Upper lobe of left lung (tissue), 4 donors: ENCODE measurements around the gene NEO1.

Experiments
- POLR2A ChIP-seq, 4 donors: fragments of 450-650 bp; IDR thresholded peaks; one replicate each; pipeline ENCODE4 v1.5.1; 2016 to 2017; ENCODE audit warnings: antibody characterized with exemption in 4 of 4, mild to moderate bottlenecking in 2 of 4
- TF ChIP-seq, protein P1 (sequence below), 6 experiments: fragments of 450-650 bp in 4 of 6; fragments of 200-600 bp in 2 of 6; sonication (generic) in 2 of 6; IDR thresholded peaks; one replicate each; pipeline ENCODE4 v1.5.1; 2016 to 2019; ENCODE audit warnings: antibody characterized with exemption in 6 of 6

DNA sequence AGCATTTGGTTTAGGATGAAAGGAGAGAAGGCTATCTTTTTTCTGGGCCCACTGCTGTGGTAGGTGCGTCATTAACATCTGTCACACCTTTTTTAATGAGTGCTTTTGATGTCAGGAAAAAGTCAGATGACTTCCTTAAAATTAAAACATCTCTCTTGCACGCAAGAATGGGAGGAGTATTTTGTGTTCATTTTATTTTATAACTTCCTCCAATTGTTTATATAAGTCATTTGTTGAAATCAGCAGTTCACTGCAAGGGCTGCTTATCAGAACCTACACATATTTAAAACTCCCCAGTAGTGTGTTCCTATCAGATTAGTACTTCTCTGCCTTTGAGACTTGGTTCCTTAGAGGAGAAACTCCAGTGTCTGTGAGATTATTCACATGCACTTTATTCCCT, 143.8 kb downstream of the NEO1 start:
- TF ChIP-seq, protein P1, sequence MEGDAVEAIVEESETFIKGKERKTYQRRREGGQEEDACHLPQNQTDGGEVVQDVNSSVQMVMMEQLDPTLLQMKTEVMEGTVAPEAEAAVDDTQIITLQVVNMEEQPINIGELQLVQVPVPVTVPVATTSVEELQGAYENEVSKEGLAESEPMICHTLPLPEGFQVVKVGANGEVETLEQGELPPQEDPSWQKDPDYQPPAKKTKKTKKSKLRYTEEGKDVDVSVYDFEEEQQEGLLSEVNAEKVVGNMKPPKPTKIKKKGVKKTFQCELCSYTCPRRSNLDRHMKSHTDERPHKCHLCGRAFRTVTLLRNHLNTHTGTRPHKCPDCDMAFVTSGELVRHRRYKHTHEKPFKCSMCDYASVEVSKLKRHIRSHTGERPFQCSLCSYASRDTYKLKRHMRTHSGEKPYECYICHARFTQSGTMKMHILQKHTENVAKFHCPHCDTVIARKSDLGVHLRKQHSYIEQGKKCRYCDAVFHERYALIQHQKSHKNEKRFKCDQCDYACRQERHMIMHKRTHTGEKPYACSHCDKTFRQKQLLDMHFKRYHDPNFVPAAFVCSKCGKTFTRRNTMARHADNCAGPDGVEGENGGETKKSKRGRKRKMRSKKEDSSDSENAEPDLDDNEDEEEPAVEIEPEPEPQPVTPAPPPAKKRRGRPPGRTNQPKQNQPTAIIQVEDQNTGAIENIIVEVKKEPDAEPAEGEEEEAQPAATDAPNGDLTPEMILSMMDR (IDR thresholded peaks at IDR 0.05): no peak
- no peak for TF ChIP-seq POLR2A (IDR thresholded peaks at IDR 0.05)
